SU-DHL-6 (cell line): Measurements from ENCODE around the gene TRNT1.
A peak's percentile ranks its signal among the peaks of the same experiment; 100 is the strongest.

Source experiments
- H2AFZ ChIP-seq: fragments of 200-600 bp; sonication (generic); 2 replicates; pipeline ENCODE4 v1.6.1; 2014; ENCODE audit warnings: low read depth, mild to moderate bottlenecking, moderate library complexity, mixed read lengths, antibody characterized with exemption, low read length; ENCODE audit not compliant: severe bottlenecking
- H3F3A ChIP-seq: fragments of 200-600 bp; shearing (Covaris generic); 2 replicates; pipeline ENCODE4 v1.6.0; 2016; ENCODE audit warnings: antibody characterized with exemption, mild to moderate bottlenecking; ENCODE audit not compliant: insufficient read depth
- H3K27ac ChIP-seq: fragments of 200-600 bp; sonication (generic); 2 replicates; pipeline ENCODE4 v1.5.1; 2016; ENCODE audit warnings: low read depth, mild to moderate bottlenecking, low read length, moderate library complexity, mixed read lengths
- H3K27me3 ChIP-seq: fragments of 200-600 bp; sonication (generic), shearing (Covaris generic); 2 replicates; pipeline ENCODE4 v1.6.0; 2014; ENCODE audit warnings: mild to moderate bottlenecking, low read length
- H3K36me3 ChIP-seq: fragments of 200-600 bp; sonication (generic); 2 replicates; pipeline ENCODE4 v1.6.1; 2014; ENCODE audit warnings: mild to moderate bottlenecking, low read length, mixed read lengths
- H3K4me2 ChIP-seq: fragments of 300-600, 200-600 bp; shearing (Covaris generic), sonication (generic); 2 replicates; pipeline ENCODE4 v1.6.0; 2014; ENCODE audit warnings: low read length, low read depth, mild to moderate bottlenecking; ENCODE audit not compliant: poor library complexity, severe bottlenecking
- H3K4me3 ChIP-seq: fragments of 200-600 bp; sonication (generic); 2 replicates; pipeline ENCODE4 v1.5.1; 2014; ENCODE audit warnings: antibody characterized with exemption, low read length, mild to moderate bottlenecking, mixed read lengths; ENCODE audit not compliant: insufficient read depth, poor library complexity, severe bottlenecking
- H3K79me2 ChIP-seq: fragments of 200-600 bp; sonication (generic); 2 replicates; pipeline ENCODE4 v1.6.1; 2014; ENCODE audit warnings: mild to moderate bottlenecking, low read length, moderate library complexity; ENCODE audit not compliant: insufficient read depth
- H3K9ac ChIP-seq: fragments of 200-600 bp; sonication (generic); 2 replicates; pipeline ENCODE4 v1.7.0; 2014; ENCODE audit warnings: mild to moderate bottlenecking, low read length
- H3K9me2 ChIP-seq: fragments of 200-600 bp; sonication (generic); replicated peaks from 2 replicates; pipeline ENCODE4 v1.6.1; 2014; ENCODE audit warnings: low read length; ENCODE audit not compliant: insufficient read depth
- H3K9me3 ChIP-seq: fragments of 200-600 bp; sonication (generic); 2 replicates; pipeline ENCODE4 v1.6.1; 2014; ENCODE audit warnings: low read length, mixed read lengths; ENCODE audit not compliant: insufficient read depth
- H4K20me1 ChIP-seq: fragments of 200-600 bp; sonication (generic); 2 replicates; pipeline ENCODE4 v1.6.1; 2014; ENCODE audit warnings: low read depth, mild to moderate bottlenecking, antibody characterized with exemption, low read length, moderate library complexity, mixed read lengths
- CTCF ChIP-seq: fragments of 200-600 bp; sonication (generic); IDR thresholded peaks from one replicate; pipeline ENCODE4 v1.5.1; 2017; ENCODE audit warnings: antibody characterized with exemption, mild to moderate bottlenecking, low read length, moderate library complexity; ENCODE audit not compliant: insufficient read depth, poor library complexity, severe bottlenecking
- EZH2phosphoT487 ChIP-seq: fragments of 200-600 bp; sonication (generic), shearing (Covaris generic); conservative IDR thresholded peaks from 2 replicates; pipeline ENCODE4 v1.6.1; 2018; ENCODE audit warnings: mild to moderate bottlenecking, antibody characterized with exemption, low read length, moderate library complexity, mixed read lengths

TRNT1 gene

GRCh38 chr3:3170998-3171397 lies 44.3 kb downstream of the TRNT1 start:
- Histone ChIP-seq H3F3A (no peaks in the 10 kb centered on the region), H3K9ac (no peak overlapping the region), H3K4me3 (no peak overlapping the region), H3K9me3 (no peaks in the 10 kb centered on the region), H3K9me2 (no peaks in the 10 kb centered on the region), H4K20me1 (no peaks in the 10 kb centered on the region), H2AFZ (no peak overlapping the region), H3K27me3 (no peaks in the 10 kb centered on the region), H3K36me3 (peaks cover 13% of the 10 kb centered on the region), H3K79me2 (no peaks in the 10 kb centered on the region), H3K4me2 (no peak overlapping the region), H3K27ac (no peak overlapping the region)
- no peak for TF ChIP-seq EZH2phosphoT487
- TF ChIP-seq CTCF: no peak

GRCh38 chr3:3172627-3173026 lies 45.9 kb downstream of the TRNT1 start:
- TF ChIP-seq CTCF: no peak
- no peak for TF ChIP-seq EZH2phosphoT487
- Histone ChIP-seq H3K9me2 (no peaks in the 10 kb centered on the region), H3K4me2 (no peak overlapping the region), H3K4me3 (no peak overlapping the region), H4K20me1 (no peaks in the 10 kb centered on the region), H3K27ac (no peak overlapping the region), H3K27me3 (no peaks in the 10 kb centered on the region), H3K9me3 (no peaks in the 10 kb centered on the region), H2AFZ (no peak overlapping the region), H3K79me2 (0 out of 2 replicates have a peak, but pooled peaks cover 9% of the 10 kb centered on the region), H3K36me3 (peaks cover 10% of the 10 kb centered on the region; the same call in 1 of the 2 replicates), H3F3A (no peaks in the 10 kb centered on the region), H3K9ac (no peak overlapping the region)

GRCh38 chr3:3177861-3178497 lies 51.2 kb downstream of the TRNT1 start:
- peak overlapping the region; percentile 99 for H3K4me2 ChIP-seq
- peaks cover 26% of the 10 kb centered on the region for H3K79me2 ChIP-seq
- H3F3A ChIP-seq: no peaks in the 10 kb centered on the region
- no peaks in the 10 kb centered on the region for H4K20me1 ChIP-seq
- TF ChIP-seq EZH2phosphoT487 (no peak), CTCF (no peak)
- H3K27ac ChIP-seq: no peak overlapping the region
- H3K9me3 ChIP-seq: no peaks in the 10 kb centered on the region
- H3K9me2 ChIP-seq: no peaks in the 10 kb centered on the region
- no peak overlapping the region for H2AFZ ChIP-seq
- H3K4me3 ChIP-seq: no peak overlapping the region
- H3K36me3 ChIP-seq: peaks cover 7% of the 10 kb centered on the region; the same call in 1 of the 2 replicates
- no peaks in the 10 kb centered on the region for H3K27me3 ChIP-seq
- peak overlapping the region; percentile 76; the same call in 1 of the 2 replicates for H3K9ac ChIP-seq
